OCI-LY1 (cell line): ENCODE measurements around the gene CDHR5.

Experiments used
- EZH2 ChIP-seq: fragments of 200-600 bp; sonication (generic), shearing (Covaris generic); IDR thresholded peaks from 2 replicates; pipeline ENCODE4 v1.8.0; 2017; ENCODE audit warnings: borderline replicate concordance, mixed run types, mild to moderate bottlenecking, antibody characterized with exemption, low read length, moderate library complexity, mixed read lengths
- TF ChIP-seq, protein P1 (sequence below): fragments of 200-600 bp; sonication (generic), shearing (Covaris generic); IDR thresholded peaks from 2 replicates; pipeline ENCODE4 v1.5.1; 2017; ENCODE audit warnings: mild to moderate bottlenecking, antibody characterized with exemption, low read length, moderate library complexity, mixed read lengths

DNA sequence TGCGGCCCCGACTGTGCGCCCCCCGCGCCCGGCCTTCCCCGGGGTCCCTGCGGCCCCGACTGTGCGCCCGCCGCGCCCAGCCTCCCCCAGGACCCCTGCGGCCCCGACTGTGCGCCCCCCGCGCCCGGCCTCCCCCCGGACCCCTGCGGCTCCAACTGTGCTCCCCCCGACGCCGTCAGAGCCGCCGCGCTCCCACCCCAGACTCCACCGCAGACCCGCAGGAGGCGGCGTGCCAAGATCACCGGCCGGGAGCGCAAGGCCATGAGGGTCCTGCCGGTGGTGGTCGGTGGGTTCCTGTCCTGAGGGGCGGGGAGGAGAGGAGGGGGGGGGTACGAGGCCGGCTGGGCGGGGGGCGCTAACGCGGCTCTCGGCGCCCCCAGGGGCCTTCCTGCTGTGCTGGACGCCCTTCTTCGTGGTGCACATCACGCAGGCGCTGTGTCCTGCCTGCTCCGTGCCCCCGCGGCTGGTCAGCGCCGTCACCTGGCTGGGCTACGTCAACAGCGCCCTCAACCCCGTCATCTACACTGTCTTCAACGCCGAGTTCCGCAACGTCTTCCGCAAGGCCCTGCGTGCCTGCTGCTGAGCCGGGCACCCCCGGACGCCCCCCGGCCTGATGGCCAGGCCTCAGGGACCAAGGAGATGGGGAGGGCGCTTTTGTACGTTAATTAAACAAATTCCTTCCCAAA is 15.4 kb upstream of the CDHR5 start:
- TF ChIP-seq, protein P1, sequence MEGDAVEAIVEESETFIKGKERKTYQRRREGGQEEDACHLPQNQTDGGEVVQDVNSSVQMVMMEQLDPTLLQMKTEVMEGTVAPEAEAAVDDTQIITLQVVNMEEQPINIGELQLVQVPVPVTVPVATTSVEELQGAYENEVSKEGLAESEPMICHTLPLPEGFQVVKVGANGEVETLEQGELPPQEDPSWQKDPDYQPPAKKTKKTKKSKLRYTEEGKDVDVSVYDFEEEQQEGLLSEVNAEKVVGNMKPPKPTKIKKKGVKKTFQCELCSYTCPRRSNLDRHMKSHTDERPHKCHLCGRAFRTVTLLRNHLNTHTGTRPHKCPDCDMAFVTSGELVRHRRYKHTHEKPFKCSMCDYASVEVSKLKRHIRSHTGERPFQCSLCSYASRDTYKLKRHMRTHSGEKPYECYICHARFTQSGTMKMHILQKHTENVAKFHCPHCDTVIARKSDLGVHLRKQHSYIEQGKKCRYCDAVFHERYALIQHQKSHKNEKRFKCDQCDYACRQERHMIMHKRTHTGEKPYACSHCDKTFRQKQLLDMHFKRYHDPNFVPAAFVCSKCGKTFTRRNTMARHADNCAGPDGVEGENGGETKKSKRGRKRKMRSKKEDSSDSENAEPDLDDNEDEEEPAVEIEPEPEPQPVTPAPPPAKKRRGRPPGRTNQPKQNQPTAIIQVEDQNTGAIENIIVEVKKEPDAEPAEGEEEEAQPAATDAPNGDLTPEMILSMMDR = no peak
- TF ChIP-seq EZH2 = no peak
